Islet of Langerhans (tissue), 1 donor: ENCODE data around the gene EME2.

Experiments
- FAIRE-seq: peaks from one replicate; lab custom pipeline; 2011; peaks lifted over from hg19 to GRCh38; lab: Jason Lieb, UNC

The EME2 gene

DNA sequence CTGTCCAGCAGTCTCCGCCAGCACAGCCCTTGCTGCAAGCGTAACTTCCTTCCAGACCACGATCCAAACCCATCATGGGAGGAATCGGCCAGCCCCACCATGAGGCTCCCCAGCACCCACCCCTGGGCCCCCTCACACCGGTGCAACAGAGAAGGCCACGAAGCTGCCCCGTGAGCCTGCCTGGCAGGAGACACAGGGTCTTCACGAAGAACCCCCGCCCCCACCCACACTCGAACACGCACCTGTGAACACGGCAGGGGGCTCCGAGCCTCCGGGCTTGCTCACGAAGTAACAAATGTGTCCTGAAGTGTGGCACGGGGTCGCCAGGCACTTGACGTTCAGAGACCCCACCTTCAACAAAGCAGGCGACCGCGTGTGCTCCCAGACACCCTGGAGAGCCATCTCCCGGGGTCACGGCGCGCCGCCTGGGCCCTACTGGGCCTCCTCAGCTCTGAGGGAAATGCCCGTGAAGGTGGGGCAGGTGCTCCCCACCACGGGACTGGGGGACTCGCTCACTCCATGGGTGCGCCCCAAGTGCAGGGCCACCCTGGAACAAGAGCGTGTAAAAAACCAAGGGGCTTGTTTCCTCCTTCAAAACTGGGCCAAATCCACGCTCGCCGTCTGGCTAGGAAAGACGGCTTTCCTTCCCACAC lies 46.4 kb downstream of the EME2 start:
- no peak for FAIRE-seq

DNA sequence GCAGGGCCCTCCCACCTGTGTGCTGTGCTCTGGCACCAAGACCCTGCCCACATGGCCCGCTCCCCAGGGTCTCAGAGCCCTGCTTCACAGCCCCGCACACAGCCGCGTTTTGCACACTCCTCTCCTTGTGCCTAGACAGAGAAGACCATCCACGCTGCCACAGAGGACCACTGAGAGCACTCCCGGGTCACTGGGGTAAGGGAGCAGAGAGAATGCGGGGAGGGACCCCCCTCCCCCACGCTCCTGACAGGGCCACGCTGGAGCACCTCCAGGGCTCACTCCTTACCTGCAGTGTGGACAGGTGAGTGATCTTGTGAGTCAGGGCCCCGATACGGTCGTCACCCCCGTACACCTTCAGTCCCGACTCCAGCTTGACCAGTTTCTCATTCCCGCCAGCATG lies 47.0 kb downstream of the EME2 start:
- FAIRE-seq: no peak

DNA sequence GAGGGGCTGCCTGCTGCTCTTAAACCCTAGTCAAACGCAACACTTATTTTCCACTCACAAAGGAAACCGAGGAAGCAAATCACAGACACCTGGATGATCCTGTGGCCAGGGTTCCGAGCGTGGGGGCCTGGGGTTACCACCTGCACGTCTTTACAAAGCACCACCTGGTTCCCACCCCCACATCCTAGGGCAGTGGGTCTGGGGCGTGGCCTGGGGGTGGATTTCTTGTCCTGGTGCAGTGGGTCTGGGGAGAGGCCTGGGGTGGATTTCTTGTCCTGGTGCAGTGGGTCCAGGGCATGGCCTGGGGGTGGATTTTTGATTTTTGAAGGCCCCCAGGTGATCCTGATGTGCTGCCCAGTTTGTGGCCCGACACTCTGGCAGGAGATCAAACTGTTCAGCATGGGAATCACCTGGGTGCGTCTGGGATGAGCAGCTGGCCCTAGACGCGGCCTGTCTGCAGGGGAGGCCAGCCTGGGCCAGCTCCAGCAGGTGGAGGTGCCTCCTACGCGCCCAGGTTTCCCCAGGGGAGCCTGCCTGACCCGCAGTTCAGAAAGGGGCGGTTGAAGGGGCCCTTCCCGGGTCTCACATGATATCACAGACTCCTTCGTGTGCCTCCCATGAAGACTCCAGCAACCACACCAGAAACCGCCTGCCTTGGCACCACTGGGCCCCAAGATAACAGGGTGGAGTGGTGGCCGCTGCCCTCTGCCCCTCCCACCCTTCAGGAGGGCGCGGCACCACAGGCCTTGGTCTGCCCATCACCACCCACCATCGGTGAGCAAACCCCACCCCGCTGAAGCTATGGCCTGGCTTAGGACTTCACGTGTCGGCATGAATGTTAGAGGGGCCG lies 47.7 kb downstream of the EME2 start:
- FAIRE-seq: no peak

- FAIRE-seq: no peak
Measured at GRCh38 chr16:1820946-1821290, 48.3 kb downstream of the EME2 start.

DNA sequence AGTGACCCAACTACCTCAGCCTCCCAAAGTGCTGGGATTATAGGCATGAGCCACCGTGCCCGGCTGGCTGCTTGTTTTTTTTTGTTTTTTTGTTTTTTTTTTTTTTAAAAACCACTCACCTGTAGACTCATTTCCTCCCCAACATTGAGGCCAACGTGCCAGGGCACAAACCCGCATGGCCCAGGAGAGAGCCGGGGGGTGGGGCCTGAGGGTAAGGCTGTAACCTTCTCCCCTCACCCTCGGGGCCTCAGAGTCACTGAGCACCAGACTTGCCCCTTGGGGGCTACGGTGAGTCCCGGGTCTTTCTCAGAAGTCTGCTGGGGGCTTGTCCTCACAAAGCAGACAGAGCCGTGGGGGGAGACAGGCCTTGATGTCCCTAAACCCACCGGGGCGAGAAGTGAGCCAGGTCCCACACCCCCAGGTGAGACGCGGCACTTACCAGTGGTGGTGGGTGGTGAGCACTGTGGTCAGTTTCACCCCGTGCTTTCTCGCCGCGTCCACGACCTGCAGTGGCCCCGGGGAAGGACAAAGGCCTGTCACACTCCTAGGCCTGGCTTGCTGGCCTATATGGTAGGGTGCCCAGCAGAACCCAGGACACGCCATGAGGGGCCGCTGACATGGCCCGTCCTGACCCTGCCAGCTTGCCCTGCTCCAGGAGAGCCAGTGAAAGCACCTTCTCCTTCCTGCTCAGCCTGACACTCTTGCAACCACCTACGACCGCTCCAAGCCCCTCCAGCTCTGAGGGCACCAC lies 49.4 kb downstream of the EME2 start:
- FAIRE-seq: no peak

DNA sequence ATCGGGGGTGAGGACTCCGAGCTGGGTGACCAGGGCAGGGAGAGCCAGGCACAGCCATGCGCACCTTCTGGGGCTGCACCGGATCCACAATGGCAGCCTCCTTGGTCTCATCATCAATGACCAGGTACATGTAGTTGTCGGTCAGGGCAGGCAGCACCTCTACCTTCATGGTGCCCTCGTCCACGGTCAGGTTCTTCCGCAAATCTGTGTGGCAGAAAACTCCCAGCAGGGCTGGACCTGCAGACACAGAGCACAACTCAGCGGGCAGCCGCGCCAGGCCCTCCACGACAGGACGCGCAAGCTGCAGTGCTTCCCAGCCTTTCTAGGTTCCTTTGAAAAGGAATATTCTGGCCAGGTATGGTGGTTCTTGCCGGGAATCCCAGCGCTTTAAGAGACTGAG lies 50.2 kb downstream of the EME2 start:
- FAIRE-seq: no peak

GRCh38 chr16:1823821-1824220 lies 51.2 kb downstream of the EME2 start:
- FAIRE-seq: no peak

GRCh38 chr16:1825381-1825863 lies 52.8 kb downstream of the EME2 start:
- no peak for FAIRE-seq
